KMS-11 (cell line): Measurements from ENCODE around the gene MYL5.

Experiments
- H2AFZ ChIP-seq: fragments of 200-600 bp; sonication (generic); 2 replicates; pipeline ENCODE4 v1.6.1; 2016; ENCODE audit warnings: antibody characterized with exemption, mixed run types, low read depth
- H3K27ac ChIP-seq: fragments of 200-600 bp; sonication (generic); 2 replicates; pipeline ENCODE4 v1.6.1; 2016; ENCODE audit warnings: mild to moderate bottlenecking, mixed run types
- H3K27me3 ChIP-seq: fragments of 200-600 bp; sonication (generic); 2 replicates; pipeline ENCODE4 v1.6.1; 2017; ENCODE audit warnings: mild to moderate bottlenecking, low read depth, mixed run types, moderate library complexity; ENCODE audit not compliant: insufficient read depth
- H3K36me3 ChIP-seq: fragments of 200-600 bp; sonication (generic); 2 replicates; pipeline ENCODE4 v1.6.1; 2017; ENCODE audit warnings: mild to moderate bottlenecking, mixed run types; ENCODE audit not compliant: insufficient read depth
- H3K4me1 ChIP-seq: fragments of 200-600 bp; sonication (generic); 2 replicates; pipeline ENCODE4 v1.6.1; 2016; ENCODE audit warnings: mild to moderate bottlenecking, low read depth, mixed run types; ENCODE audit not compliant: poor library complexity, severe bottlenecking
- H3K4me2 ChIP-seq: fragments of 200-600 bp; sonication (generic); 2 replicates; pipeline ENCODE4 v1.7.0; 2016; ENCODE audit warnings: mild to moderate bottlenecking, mixed run types
- H3K4me3 ChIP-seq: fragments of 200-600 bp; sonication (generic); IDR thresholded peaks from 2 replicates; pipeline ENCODE4 v1.6.1; 2017; ENCODE audit warnings: low read depth, low read length, mixed read lengths; ENCODE audit not compliant: insufficient read depth
- H3K79me2 ChIP-seq: fragments of 200-600 bp; sonication (generic); 2 replicates; pipeline ENCODE4 v1.6.1; 2016; ENCODE audit warnings: low read depth, mixed run types; ENCODE audit not compliant: insufficient read depth
- H3K9ac ChIP-seq: fragments of 200-600 bp; sonication (generic); 2 replicates; pipeline ENCODE4 v1.6.1; 2016; ENCODE audit warnings: mild to moderate bottlenecking, mixed run types
- H4K20me1 ChIP-seq: fragments of 200-600 bp; sonication (generic); 2 replicates; pipeline ENCODE4 v1.6.1; 2016; ENCODE audit warnings: mild to moderate bottlenecking, mixed run types; ENCODE audit not compliant: insufficient read depth
- TF ChIP-seq, protein P1 (sequence below): fragments of 200-600 bp; sonication (generic); conservative IDR thresholded peaks from 2 replicates; pipeline ENCODE4 v1.6.1; 2017; ENCODE audit warnings: low read depth, mild to moderate bottlenecking, antibody characterized with exemption, low read length, moderate library complexity, mixed read lengths

MYL5 gene

DNA sequence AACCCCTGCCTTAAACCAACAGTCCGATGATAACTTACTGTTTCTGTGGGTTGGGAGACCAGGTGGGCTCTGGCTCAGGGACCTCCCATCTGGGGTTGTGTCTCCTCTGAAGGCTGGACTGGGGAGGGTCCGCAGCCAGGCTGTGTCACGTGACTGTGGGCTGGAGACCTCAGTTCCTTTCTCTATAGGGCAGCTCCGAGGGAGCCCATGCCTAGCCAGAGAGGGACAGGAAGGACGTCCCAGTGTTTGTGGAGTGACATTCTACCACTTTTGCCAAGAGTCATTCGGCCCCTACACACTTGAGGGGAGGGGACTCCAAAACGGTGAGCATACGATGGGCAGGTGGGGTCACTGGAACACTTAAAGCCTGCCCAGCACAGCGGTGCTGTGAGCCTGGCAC is 35.8 kb downstream of the MYL5 start:
- Histone ChIP-seq H3K4me2 (no peak overlapping the region), H2AFZ (no peak overlapping the region), H3K4me1 (no peaks in the 10 kb centered on the region), H3K79me2 (no peaks in the 10 kb centered on the region), H3K27ac (no peak overlapping the region), H4K20me1 (no peaks in the 10 kb centered on the region), H3K36me3 (no peaks in the 10 kb centered on the region), H3K27me3 (no peaks in the 10 kb centered on the region), H3K9ac (no peak overlapping the region), H3K4me3 (no peak overlapping the region)
- TF ChIP-seq, protein P1, sequence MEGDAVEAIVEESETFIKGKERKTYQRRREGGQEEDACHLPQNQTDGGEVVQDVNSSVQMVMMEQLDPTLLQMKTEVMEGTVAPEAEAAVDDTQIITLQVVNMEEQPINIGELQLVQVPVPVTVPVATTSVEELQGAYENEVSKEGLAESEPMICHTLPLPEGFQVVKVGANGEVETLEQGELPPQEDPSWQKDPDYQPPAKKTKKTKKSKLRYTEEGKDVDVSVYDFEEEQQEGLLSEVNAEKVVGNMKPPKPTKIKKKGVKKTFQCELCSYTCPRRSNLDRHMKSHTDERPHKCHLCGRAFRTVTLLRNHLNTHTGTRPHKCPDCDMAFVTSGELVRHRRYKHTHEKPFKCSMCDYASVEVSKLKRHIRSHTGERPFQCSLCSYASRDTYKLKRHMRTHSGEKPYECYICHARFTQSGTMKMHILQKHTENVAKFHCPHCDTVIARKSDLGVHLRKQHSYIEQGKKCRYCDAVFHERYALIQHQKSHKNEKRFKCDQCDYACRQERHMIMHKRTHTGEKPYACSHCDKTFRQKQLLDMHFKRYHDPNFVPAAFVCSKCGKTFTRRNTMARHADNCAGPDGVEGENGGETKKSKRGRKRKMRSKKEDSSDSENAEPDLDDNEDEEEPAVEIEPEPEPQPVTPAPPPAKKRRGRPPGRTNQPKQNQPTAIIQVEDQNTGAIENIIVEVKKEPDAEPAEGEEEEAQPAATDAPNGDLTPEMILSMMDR: no peak

DNA sequence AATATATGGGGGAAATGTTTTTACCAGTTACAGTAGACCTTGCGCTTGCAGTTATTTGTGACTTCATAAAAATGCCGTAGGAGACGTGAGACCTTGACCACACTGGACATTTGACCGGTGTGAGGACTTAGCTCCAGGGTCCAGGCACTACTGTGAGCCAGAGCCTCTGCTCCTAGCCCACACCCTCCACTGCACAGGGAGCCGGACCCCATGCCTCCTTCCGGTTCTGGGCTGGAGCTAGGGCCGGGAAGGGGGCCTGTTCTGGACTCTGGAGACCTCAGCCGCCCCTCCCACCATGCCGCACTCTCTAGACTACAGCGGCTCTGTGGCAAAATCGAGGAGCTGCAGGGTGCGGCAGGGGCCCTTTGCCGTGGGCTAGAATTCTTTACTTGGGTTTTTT is 36.6 kb downstream of the MYL5 start:
- H3K9ac ChIP-seq: no peak overlapping the region
- H3K36me3 ChIP-seq: no peaks in the 10 kb centered on the region
- H4K20me1 ChIP-seq: no peaks in the 10 kb centered on the region
- H3K27ac ChIP-seq: no peak overlapping the region
- no peak overlapping the region for H2AFZ ChIP-seq
- H3K4me2 ChIP-seq: no peak overlapping the region
- TF ChIP-seq, protein P1: no peak
- no peak overlapping the region for H3K4me3 ChIP-seq
- H3K27me3 ChIP-seq: no peaks in the 10 kb centered on the region
- H3K4me1 ChIP-seq: no peaks in the 10 kb centered on the region
- no peaks in the 10 kb centered on the region for H3K79me2 ChIP-seq

DNA sequence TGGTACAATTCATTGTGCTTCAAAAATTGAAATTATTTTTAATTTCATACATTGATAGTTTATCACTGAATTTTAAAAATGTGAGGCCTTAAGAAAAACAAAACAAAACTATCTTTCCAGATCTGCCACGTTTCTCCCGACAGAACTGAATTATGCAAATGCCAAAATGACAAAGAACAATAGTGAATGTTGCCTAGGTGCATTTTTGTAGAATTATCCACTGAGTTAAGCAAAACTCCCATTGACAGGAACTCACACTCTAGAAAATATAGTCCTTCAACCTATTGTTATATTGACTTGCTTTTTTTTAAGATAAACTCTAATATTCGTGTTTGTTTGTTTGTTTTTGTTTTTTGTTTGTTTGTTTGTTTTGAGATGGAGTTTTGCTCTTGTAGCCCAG is 37.8 kb downstream of the MYL5 start:
- Histone ChIP-seq H3K9ac (no peak overlapping the region), H4K20me1 (no peaks in the 10 kb centered on the region), H3K36me3 (no peaks in the 10 kb centered on the region), H2AFZ (no peak overlapping the region), H3K27ac (no peak overlapping the region), H3K4me1 (no peaks in the 10 kb centered on the region), H3K4me3 (no peak overlapping the region), H3K4me2 (no peak overlapping the region), H3K79me2 (no peaks in the 10 kb centered on the region), H3K27me3 (no peaks in the 10 kb centered on the region)
- TF ChIP-seq, protein P1: no peak

DNA sequence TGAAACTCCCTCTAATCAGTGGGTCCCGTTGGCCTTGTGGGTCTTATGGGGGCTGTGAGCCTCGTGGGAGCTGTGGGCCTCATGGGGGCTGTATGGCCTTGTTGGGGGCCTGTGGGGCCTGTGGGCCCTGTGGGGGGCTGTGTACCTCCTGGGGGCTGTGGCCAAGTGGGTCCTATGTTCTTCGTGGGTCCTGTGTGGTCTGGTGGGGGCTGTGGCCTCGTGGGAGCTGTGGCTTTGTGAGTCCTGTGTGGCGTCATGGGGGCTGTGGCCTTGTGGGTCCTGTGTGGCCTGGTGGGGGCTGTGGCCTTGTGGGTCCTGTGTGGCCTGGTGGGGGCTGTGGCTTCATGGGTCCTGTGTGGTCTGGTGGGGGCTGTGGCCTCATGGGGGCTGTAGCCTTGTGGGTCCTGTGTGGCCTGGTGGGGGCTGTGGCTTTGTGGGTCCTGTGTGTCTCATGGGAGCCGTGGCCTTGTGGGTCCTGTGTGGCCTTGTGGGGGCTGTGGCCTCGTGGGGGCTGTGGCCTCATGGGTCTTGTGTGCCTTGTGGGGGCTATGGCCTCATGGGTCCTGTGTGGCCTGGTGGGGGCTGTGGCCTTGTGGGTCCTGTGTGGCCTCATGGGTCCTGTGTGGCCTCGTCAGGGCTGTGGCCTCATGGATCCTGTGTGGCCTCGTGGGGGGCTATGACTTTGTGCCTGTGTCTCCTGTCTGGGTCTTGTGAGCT is 38.7 kb downstream of the MYL5 start:
- H3K9ac ChIP-seq: no peak overlapping the region
- H4K20me1 ChIP-seq: no peaks in the 10 kb centered on the region
- H2AFZ ChIP-seq: no peak overlapping the region

More for the DNA sequence above, 38.7 kb downstream of the MYL5 start:
- no peak overlapping the region for H3K27ac ChIP-seq
- H3K79me2 ChIP-seq: no peaks in the 10 kb centered on the region
- no peak overlapping the region for H3K4me3 ChIP-seq
- no peaks in the 10 kb centered on the region for H3K27me3 ChIP-seq
- H3K4me1 ChIP-seq: no peaks in the 10 kb centered on the region
- TF ChIP-seq, protein P1: no peak
- no peak overlapping the region for H3K4me2 ChIP-seq
- no peaks in the 10 kb centered on the region for H3K36me3 ChIP-seq
